HT-29 (cell line): ENCODE data around the gene HTR3D. TPM values are rescaled to one million over a fixed set of nuclear protein-coding genes. Genes with fewer than 3 reads are reported as not detected.
"Not testable (repeated sequence)": the region's sequence is repeated elsewhere in the genome, so short reads cannot be mapped to it uniquely, and the experiment has no call there.

Source experiments
- DNase-seq: peaks from one replicate; pipeline ENCODE4 v3.0.0-alpha.2; 2015; ENCODE audit warnings: low spot score
- total RNA-seq: library from RNA; depleted of rRNA; stranded (reverse); fragments of >200 nt; shearing (Covaris generic); gene quantifications from 2 replicates; pipeline ENCODE4 v1.2.3, GENCODE V29; 2014

Gene HTR3D
- total RNA-seq, 1 experiment from 2014 or later, result not detected

DNA sequence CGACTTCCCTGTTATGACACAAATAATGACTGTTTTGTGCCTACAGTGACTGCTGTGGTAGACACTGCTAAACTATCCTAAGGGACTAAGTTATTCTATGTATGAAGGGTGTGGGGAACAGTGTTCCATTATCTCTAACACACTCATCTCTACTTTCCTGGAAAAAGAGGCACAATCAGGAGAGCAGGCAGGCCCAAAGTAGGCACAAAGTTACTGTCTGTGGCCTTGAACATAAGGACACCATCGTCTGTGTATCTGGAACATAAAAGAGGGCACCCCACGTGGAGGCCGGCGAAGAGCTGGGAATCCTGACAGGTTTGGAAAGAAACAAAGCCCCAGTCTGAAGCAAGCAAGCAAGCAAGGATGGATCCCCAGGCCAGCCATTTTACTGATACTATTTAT lies 15.4 kb upstream of the HTR3D start:
- no peak for DNase-seq

DNA sequence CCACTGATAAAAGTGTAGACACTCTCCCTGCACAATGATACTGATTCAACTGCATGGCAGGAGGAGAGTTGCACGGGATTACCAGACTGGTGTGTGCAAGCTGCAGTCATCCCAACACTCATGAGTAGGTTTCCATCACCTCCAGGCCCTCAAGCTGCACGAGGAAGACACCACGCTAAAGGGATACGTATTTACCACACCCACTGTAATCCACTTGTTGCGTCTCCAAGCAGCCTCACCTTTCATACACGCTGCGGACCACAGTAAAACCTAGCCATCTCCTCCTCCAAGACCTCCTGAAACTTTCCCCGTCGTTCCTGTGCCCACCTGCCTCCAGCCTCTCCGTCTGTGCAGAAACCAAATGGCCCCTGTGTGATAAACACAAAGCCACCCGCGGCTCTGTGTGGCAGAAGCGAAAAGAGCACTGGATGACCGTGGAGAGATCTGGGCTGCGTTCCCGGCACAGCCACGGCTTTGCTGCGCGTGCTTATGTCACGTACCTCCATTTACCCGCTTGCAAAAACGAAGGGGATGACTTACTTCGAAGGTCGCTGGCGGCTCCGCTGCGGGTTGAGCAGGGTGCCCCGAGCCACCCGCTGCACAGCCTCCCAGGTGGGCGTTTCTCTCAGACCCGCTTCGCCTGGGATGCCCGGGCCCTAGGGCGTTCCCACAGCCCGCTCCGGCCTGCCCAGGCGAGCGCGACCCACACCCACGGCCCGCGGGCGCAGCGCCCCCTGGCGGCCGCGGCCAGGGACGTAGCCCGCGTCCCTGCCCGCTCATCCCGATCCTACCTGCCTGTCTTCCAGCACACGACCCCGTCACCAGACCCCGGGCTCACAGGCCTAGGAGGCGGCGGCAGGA lies 14.5 kb upstream of the HTR3D start:
- peak; percentile 68 for DNase-seq

DNA sequence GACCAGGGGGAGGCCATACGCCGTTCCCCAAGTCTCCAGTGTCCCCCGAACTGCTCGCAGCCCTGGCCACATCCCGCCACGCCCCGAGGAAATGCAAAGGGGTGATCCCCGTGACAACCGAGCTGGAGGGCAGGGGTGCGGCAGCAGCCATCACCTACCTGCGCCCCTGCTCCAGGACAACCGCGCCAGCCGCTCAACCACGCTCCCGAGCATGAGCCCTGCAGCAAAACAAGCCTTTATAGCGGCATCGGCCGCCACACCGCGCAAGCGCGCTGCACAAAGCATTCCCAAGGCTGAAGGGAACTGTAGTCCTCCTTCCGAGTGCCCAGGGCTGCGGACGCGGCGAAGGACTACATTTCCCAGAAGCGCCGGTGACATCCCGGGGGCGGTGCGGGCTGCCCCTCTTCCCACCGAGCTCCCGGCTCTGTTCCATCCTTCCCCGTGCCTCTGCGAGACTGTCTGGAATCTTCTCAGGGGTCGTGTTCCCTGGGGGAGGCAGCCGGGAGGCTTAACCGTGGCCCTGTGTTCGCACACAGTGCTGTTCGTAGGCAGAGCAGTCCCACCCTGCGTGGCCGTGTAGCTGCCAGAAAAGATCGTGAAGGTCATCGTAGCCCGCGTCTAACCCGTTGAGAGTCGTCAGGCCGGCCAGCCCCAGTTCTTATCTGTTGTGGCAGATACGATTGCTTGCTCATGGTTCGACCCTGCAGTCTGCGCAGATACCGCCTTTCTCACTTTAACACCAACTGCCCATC lies 13.7 kb upstream of the HTR3D start, which contains the start of gene ABCC5:
Gene ABCC5 (minus strand): TSS at position 213 of the 752 bp plus-strand sequence. CDS start 3,492 bp downstream, outside the sequence.
- DNase-seq, result peak; percentile 86

DNA sequence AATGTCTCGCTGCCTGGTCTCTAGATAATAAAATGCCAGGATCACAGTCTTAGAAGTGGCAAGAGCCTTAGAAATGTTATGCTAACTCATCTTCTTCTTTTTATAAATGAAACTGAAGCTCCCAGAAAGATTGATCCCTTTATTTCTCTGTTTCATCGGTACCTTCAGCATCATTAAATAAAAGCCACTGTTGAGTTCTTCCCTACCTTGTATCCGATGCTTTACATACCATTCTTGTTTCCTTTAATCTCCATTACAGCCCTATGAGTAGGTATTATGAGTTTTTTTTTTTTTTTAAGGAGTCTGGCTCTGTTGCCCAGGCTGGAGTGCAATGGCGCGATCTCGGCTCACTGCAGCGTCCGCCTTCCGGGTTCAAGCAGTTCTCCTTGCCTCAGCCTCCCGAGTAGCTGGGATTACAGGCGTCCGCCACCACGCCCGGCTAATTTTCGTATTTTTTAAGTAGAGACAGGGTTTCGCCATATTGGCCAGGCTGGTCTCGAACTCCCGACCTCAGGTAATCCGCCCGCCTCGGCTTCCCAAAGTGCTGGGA lies 13.0 kb upstream of the HTR3D start:
- no peak for DNase-seq

DNA sequence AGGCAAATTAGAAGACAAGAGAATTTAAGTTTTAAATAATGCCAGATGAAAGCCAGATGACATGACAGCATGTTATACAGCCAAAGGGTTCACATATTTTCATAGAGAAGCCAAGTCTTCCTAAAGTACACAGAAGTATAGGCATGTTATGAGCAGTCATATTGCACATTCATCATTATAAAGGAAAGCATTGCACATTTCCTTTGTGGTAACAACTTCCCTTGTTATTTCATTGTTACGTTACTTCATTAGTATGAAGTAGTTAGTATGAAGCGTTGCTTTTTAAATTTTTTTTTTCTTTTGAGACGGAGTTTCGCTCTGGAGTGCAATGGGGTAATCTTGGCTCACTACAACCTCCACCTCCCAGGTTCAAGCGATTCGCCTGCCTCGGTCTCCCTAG lies 9.2 kb upstream of the HTR3D start:
- no peak for DNase-seq

DNA sequence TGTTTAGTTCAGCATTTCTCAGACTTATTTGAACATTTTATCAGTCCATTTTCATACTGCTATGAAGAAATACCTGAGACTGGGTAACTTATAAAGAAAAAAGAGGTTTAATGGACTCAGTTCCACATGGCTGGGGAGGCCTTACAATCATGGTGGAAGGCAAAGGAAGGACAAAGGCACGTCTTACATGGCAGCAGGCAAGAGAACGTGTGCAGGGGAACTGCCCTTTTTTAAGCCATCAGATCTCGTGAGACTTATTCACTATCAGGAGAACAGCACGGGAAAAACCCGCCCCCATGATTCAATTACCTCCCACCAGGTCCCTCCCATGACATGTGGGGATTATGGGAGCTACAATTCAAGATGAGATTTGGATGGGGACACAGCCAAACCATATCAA lies 6.3 kb upstream of the HTR3D start:
- DNase-seq, result not testable (repeated sequence)

DNA sequence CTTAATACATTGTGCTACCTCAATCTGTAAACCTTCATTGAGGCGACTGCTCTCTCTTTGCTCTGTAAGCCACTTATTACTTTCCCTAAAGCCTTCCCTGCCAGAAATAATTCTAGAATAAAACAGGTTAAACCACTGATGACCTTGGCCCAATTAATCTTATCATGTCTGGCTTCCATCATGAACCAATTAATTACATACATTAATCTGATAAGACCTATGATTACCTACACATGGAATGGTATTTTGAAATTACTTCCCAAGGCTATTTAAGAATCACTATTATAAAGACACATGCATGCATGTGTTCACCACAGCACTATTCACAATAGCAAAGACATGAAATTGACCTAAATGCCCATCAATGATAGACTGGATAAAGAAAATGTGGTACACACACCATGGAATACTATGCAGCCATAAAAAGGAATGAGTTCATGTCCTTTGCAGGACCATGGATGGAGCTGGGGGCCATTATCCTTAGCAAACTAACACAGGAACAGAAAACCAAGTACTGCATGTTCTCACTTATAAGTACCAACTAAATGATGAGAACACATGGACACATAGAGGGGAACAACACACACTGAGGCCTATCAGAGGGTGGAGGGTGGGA lies 3.2 kb upstream of the HTR3D start:
- DNase-seq, result not testable (repeated sequence)

DNA sequence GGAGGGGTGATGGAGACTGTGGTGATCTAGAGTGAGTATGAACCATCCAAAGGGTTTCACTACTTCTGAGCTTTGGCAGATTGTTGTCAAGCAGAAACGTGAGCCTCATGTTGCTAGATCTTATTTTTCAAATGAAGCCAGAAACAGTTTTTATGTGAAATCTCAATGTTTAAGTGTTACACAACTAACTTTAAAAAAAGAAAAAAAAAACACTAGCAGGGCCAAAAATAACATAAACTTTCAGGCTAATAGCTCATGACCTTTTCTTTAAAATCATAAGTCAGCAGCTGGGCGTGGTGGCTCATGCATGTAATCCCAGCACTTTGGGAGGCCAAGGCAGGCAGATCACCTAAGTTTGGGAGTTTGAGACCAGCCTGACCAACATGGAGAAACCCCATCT lies 2.1 kb upstream of the HTR3D start:
- no peak for DNase-seq

DNA sequence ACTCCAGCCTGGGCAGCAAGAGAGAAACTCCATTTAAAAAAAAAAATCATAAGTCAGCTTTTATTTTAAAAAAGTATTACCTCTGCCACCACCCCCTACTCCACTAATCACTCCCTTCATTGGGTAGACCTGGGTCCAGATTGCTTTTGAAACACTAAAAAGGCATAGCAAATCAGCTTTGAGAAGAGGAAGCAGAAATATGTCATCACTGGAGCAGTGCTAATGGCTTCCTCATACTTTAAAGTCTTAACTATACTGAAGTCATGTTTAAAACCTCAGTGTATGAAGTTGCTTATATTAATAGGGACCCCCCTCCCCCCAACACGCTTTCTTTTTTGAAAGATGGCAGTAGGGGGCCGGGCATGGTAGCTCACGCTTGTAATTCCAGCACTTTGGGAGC lies 1.0 kb upstream of the HTR3D start:
- no peak for DNase-seq

DNA sequence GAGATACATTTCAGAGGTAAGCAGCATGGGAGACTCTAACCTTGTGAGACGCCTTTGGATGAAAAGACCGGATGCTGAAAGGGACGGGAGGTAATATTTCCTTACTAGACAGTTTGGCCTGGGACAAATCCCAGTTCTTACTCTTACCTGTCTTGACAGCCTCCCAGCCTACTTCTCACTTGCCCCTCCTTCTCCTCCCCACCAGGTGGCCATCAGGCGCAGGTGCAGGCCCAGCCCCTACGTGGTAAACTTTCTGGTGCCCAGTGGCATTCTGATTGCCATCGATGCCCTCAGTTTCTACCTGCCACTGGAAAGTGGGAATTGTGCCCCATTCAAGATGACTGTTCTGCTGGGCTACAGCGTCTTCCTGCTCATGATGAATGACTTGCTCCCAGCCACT lies 6.3 kb downstream of the HTR3D start:
- no peak for DNase-seq

DNA sequence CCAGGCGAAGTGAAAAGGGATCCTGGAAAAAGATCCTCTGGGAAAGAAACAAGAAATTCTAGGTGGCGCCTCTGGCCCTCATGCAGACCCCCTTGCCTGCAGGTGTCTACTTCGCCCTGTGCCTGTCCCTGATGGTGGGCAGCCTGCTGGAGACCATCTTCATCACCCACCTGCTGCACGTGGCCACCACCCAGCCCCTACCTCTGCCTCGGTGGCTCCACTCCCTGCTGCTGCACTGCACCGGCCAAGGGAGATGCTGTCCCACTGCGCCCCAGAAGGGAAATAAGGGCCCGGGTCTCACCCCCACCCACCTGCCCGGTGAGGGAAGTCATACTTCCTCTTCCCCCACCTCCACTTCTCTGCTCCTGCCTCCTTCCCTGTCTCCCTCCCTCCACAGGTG lies 6.8 kb downstream of the HTR3D start:
- DNase-seq, result not testable (repeated sequence)

DNA sequence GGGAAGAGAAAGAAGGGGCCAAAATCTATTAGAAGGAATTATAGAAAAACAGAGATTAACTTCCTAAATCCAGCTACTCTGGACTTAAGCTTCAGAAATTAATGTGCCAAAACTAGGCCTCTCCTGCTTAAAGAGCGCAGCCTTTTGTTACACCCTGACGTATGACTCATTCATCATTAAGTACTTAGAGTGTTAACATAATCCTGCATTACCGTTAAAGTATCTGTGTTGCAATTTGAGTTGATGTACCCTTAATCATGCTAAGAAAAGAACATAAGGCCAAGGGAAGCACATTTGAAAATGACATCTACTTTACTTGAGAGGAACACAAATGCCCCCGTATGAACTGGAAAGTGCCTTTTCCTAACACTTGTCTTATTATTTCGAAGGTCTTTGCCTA lies 7.9 kb downstream of the HTR3D start:
- DNase-seq, result no peak

DNA sequence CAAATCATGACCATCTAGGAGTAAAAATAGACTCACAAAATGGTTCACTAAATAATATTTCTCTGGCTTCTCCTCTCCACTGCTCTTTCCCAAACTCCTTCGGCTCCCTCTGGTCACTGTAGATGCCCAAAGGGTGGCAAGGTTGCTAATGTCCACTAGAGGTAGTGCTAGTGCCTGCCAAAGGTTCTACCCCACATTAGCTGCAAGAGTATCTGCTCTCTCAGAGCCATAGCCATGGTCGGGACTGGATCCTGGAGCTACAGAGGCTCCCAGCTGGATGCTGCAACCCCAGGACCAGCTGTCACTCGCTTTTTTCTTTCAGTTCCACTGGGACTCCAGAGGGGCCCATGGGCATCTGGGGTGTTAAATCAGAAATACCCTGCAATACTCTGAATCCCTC lies 8.5 kb downstream of the HTR3D start:
- peak; percentile 49 for DNase-seq

DNA sequence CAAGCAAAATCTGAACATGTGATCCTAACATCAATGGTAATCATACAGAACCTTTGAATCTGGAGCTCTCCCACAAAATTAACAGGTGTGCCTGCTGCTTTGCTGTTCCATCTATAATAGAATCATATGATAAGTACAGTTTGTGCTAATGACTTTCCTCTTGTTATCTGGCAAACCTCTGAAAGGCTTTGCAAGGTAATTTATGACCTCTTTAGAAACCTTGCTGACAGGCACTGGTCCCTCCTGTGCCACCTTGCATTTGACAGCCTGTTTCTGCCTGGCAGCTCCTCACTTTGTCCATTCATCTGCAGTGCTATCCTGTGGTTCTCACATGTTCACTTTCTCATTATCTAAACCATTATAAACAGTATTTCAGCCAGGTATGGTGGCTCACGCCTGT lies 11.1 kb downstream of the HTR3D start:
- DNase-seq, result no peak

DNA sequence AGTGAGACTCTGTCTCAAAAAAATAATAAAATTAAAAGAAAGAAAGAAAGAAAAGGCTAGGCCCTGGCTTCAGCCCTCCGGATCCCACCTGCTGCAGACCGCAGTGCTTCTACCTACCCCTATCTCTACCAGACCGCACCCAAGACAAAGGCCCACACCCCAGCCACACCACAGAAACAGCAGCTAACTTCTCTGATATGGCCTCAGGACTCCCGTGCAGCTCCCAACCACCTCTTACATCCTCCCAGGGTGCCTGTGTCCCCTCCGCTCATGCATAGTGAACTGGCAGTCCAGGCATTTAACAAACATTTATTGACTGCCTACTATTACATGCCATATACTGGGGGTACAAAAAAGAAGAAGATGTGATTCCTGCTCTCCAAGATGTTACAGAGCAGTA lies 14.5 kb downstream of the HTR3D start:
- DNase-seq, result no peak

DNA sequence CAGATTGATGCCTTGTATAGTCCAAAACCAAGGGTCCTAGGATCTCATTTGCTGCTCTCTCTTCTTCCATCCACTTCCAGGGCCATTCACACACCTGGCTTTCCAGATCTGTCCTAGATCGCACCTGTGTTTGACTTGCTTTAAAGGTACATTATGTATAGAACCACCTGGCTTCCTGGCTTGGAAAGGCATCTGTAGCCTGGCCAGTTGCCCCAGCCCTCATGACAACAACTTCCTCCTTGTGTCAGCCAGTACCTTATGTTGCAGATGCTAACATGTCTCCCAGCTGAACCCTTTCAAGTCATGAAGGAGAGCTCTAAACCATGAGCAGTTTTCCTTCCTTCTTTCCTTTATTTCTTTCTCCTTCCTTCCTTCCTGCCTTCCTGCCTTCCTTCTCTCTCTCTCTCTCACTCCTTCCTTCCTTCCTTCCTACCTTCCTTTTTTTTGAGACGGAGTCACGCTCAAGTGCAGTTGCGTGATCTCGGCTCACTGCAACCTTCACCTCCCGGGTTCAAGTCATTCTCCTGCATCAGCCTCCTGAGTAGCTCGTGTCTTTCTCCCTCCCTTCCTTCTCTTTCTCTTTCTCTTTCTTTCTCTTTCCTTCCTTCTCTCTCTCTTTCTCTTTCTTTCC lies 18.8 kb downstream of the HTR3D start:
- DNase-seq, result no peak

DNA sequence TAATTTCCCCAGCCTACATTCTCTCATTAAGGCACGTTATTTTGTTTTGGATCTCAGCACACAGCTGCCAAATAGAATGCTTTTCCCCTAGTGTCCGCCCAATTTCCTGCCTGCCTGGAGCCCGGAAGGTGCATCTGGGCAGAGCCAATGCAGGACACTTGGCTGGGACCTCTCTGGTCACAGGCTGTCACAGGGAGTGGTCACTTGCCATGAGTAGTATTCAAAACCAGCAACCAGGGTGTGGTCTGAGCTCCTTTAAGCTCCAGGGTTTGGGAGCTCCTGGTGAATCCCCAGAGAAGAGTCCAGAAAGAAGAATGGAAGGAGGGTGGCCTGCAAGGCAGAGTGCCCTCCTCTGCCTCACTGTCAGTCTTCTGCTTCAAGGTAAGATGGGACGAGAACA lies 21.2 kb downstream of the HTR3D start, which contains the start of gene HTR3C:
Gene HTR3C (plus strand): TSS at position 281 of the 400 bp plus-strand sequence. CDS start 34 bp downstream, at position 315.
- DNase-seq, result no peak

DNA sequence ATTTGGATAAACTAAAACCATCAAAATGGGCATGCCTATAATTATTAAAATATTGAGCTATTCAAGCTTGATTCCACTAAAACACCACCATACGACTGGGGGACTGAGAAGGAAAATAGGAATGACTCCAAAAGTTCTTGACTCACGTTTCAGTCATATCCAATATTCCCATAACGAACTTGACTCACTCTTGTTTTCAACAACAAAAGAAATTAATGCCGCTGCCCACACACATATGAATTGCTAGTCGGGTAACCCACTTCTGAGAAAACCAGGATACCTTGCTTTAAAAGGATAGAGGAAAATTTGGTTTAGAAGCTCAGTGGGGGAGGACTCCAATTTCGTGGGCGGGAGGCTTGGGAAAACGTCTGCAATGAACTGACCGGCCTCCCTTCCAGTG lies 26.5 kb downstream of the HTR3D start:
- no peak for DNase-seq

DNA sequence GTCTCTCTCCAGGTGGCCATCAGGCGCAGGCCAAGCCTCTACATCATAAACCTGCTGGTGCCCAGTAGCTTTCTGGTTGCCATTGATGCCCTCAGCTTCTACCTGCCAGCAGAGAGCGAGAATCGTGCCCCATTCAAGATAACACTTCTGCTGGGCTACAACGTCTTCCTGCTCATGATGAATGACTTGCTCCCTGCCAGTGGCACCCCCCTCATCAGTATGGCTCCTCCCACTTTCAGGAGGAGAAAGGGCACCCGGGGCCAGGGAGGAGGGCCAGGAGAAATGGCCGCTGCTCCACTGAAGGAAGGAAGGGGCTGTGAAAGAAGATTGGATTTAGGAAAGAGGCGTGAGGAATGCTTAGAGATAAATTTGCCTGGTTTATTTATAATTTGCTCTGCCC lies 27.9 kb downstream of the HTR3D start:
- no peak for DNase-seq

DNA sequence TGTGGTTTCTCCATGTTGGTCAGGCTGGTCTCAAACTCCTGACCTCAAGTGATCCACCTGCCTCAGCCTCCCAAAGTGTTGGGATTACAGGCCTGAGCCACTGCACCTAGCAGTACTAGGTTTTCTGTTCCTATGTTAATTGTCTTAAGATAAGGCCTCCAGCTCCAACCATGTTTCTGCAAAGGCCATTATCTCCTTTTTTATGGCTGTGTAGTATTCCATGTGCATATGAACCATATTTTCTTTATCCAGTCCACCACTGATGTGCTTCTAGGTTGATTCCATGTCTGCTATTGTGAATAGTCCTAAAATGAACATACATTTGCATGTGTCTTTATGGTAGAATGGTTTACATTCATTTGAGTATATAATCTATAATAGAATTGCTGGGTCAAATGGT lies 31.1 kb downstream of the HTR3D start:
- DNase-seq, result no peak

DNA sequence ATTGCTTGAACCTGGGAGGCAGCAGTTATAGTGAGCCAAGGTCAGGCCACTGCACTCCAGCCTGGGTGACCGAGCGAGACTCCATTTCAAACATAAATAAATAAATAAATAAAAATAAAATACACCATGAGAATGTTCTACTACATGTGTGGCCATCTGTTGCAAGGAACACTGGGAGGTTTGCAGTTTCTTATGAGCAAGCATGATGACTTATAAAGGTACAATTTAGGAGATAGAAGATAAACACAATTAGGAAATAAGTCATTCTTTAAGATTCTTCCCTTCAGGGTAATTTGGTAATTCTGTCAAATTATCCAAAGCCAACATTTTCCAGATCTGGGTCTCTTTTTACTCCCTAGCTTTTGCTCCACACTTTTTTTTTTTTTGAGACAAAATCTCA lies 34.7 kb downstream of the HTR3D start:
- DNase-seq, result no peak
